IPS-15b (cell line): ENCODE measurements around the gene C1RL.

Experiments
- H3K27me3 ChIP-seq: one replicate; pipeline ENCODE4 v1.6.1; 2013; ENCODE audit warnings: low read length; ENCODE audit not compliant: control insufficient read depth, insufficient read depth
- H3K36me3 ChIP-seq: one replicate; pipeline ENCODE4 v1.6.1; 2013; ENCODE audit warnings: low read length; ENCODE audit not compliant: control insufficient read depth, insufficient read depth
- H3K4me1 ChIP-seq: one replicate; pipeline ENCODE4 v1.6.1; 2013; ENCODE audit warnings: mild to moderate bottlenecking, low read length; ENCODE audit not compliant: control insufficient read depth, insufficient read depth
- H3K4me3 ChIP-seq: one replicate; pipeline ENCODE4 v1.5.1; 2013; ENCODE audit warnings: low read depth, low read length
- H3K9ac ChIP-seq: one replicate; pipeline ENCODE4 v1.6.1; 2013; ENCODE audit warnings: low read depth, mild to moderate bottlenecking, low read length
- H3K9me3 ChIP-seq: one replicate; pipeline ENCODE4 v1.6.1; 2013; ENCODE audit warnings: mild to moderate bottlenecking, low read length; ENCODE audit not compliant: control insufficient read depth, insufficient read depth

The C1RL gene

DNA sequence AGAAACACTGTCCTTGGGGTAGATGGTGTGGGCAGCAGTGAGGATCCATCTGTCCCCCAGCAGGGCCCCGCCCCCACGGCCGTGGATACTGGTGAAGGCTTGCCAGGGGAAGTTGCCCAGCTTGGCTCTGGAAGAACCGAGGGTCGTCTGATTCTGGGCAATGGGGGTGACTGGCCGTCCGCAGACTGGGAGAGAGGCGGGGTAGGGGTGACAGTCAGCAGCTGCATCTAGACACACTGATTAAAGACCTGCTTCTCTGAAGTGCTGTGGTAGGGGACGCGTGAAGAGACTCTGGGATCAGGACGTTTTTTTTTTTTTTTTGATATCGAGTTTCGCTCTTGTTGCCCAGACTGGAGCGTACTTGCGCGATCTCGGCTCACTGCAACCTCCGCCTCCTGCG, 12.0 kb downstream of the C1RL start:
- no peaks in the 10 kb centered on the region for H3K9me3 ChIP-seq
- H3K36me3 ChIP-seq, result peaks cover 6% of the 10 kb centered on the region
- peaks cover 8% of the 10 kb centered on the region for H3K4me1 ChIP-seq
- H3K4me3 ChIP-seq, result no peak overlapping the region
- H3K27me3 ChIP-seq, result no peaks in the 10 kb centered on the region
- no peak overlapping the region for H3K9ac ChIP-seq

DNA sequence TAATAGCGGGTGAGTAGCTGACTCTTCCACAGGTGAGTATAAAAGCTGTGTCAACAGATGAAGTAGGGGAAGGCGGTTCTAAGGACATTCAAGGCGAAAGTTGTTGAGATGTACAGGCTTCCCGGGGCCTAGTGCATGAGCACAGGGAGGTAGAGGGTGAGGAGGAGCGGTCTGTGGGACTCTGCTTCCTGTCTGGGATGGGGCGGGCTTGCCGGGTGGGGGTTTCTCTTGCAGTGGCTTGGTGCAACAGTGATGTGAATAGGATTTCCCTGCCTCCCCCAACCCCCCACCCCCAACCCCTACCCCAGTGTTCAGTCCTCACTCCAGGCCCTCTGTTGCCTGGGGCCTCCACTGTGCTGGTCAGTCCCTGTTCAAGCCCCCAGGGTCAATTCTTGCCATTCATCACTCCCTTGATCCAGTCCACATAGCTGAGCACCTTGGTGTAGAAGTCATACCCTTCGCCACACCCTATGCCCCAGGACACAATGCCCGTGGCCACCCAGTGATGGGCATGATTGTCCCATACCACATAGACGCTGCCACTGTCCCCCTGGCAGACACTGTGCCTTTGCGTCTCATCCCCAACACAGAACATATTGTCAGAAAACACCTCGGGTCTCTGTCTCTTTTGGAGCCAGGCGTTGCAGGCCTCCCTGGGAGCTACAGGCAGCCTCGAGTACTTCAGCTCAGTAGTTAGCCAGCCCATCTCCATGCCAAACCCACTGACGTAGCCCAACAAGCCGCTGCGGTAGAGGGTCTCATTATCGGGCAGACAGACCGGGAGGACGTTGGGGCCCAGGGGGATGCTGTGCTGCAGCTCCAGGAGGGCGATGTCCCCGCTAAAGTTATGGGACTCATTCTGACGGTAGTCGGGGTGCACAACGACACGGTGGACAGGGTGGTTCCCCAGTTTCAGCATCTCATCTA, 12.7 kb downstream of the C1RL start:
- Histone ChIP-seq H3K27me3 (no peaks in the 10 kb centered on the region), H3K4me3 (no peak overlapping the region), H3K9me3 (no peaks in the 10 kb centered on the region), H3K9ac (no peak overlapping the region), H3K4me1 (peaks cover 9% of the 10 kb centered on the region), H3K36me3 (peaks cover 6% of the 10 kb centered on the region)

DNA sequence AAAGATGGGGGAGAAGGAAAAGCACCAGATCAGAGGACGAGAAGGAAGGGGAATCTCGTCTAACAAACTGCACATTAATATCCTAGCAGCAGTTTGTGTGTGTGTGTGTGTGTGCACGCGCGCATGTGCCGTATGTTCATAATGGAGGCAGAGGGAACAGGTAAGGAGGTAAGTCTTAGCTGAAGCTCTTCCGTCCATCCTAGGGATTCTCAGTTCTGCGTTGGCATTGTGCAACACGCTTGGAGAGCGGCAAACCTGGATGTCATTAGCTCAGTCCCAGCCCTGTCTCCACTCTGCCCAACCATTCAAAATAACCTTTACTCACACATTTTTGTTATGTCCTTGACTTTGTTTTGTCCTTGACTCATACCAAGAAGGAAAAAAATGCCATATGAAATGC, 15.1 kb downstream of the C1RL start:
- Histone ChIP-seq H3K4me1 (peaks cover 19% of the 10 kb centered on the region), H3K9ac (no peak overlapping the region), H3K27me3 (no peaks in the 10 kb centered on the region), H3K36me3 (no peaks in the 10 kb centered on the region), H3K9me3 (no peaks in the 10 kb centered on the region), H3K4me3 (no peak overlapping the region)

DNA sequence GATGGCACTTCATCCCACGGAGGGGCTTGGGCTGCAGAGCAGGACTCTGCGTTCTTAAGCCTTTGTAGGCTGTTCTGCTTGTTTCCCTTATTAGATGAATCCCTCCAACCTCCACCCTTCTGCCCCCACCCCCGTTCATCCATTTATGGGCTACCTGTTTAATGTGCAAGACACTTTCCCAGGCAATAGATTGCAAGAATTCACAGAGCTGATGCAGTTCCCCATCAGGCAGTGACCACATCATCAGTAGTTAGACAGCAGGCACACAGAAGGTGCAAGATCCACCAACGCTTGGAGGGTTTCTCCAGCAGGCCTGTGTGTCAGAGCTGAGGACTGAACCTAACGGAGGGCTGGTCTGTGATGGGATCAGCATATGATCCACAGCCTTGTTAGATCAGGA, 15.5 kb downstream of the C1RL start:
- peaks cover 19% of the 10 kb centered on the region for H3K4me1 ChIP-seq
- H3K36me3 ChIP-seq, result no peaks in the 10 kb centered on the region
- no peaks in the 10 kb centered on the region for H3K27me3 ChIP-seq
- no peak overlapping the region for H3K9ac ChIP-seq
- H3K9me3 ChIP-seq, result no peaks in the 10 kb centered on the region
- no peak overlapping the region for H3K4me3 ChIP-seq

DNA sequence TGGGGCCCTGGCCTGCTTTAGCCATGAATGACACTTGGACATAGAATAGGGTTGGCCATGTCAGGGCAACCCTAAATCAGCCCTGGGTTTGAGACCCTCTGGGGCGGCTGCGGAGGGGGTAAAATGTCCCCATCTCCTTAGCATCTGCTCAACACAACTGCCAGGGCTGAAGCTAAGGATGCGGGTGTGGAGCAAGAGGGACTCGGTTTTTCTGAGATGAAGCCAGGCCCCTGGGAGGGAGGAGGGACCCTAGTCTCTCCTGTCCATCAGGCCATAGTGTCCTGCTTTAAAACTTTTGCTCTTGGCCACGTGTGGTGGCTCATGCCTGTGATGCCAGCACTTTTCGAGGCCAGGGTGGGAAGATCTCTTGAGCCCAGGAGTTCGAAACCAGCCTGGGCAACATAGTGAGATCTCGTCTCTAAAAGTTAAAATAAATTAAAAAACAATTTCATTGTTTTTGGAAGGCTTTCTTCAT, 16.0 kb downstream of the C1RL start:
- H3K4me1 ChIP-seq, result peaks cover 19% of the 10 kb centered on the region
- no peaks in the 10 kb centered on the region for H3K27me3 ChIP-seq
- no peaks in the 10 kb centered on the region for H3K36me3 ChIP-seq
- H3K4me3 ChIP-seq, result no peak overlapping the region
- H3K9ac ChIP-seq, result no peak overlapping the region
- H3K9me3 ChIP-seq, result no peaks in the 10 kb centered on the region

DNA sequence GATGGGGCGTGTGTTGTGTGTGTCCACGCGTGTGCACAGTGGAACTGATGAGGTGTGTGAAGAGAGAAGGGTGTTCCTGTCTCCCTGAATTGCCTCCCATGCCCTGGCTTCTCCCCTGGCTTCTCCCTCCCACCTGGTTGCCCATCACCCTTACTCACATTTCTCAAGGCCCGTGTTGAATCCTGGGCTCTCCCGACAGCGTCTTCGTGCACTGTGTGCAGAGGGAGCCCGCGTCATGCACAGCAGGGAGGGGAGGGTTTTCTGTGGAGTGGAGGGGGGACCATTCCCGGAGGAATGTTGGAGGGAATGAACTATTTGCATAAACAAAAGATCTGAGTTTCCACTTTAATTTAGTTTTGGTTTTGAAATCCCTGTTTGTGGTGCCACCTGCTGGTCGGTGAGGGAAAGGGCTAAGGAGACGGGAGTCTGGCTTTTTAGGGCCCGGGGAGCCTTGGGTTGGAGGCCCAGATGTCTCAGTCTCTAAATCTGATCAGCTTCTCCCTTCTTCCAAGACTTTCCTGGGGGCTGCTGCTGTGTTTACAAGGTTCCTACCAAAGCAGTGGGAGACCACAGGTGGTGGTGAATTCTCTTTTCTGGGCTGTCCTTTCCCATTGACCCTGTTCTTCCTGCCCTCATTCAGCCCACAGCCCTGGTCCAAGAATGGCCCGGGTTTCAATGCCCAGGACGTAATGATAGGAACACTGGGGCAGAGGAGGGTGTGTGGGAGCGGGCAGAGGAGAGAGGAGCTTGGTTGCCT, 16.6 kb downstream of the C1RL start, which contains the start of gene C1R:
Gene C1R (minus strand): TSS at position 217 of the 757 bp plus-strand sequence. CDS start 57 bp downstream, at position 160.
- Histone ChIP-seq H3K9me3 (no peaks in the 10 kb centered on the region), H3K4me1 (peaks cover 19% of the 10 kb centered on the region), H3K9ac (no peak within 1 kb of the TSS), H3K36me3 (no peaks in the 10 kb centered on the region), H3K27me3 (no peaks in the 10 kb centered on the region), H3K4me3 (peak within 1 kb of the TSS; percentile 41)

DNA sequence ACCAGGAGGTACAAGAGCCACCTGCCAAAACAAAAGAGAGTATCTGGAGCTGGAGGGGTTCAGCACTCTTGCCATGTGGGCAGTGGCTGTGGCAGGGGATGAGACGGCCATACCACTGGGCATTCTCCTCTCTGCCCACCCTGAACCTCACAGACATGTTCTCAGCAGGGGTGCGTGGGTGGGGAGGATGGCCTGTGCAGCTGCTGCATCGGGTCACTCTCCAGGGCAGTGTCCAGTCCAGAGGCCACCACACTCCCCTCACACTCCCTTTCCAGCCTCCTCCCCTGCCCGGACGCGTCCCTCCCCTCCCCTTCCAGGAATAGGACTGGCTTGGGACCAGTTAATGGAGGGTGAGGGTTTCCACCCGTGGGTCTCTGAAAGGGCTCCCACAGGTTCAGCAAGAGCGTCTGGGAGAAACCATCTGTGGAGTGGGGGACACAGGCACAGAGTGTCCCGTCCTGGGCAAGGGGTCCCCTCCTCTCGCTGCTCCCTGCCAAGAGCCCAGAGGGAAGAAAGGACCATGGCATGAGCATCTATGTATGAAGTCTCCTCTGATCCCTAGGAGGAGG, 17.3 kb downstream of the C1RL start:
- Histone ChIP-seq H3K27me3 (no peaks in the 10 kb centered on the region), H3K4me3 (peak overlapping the region; percentile 41), H3K9me3 (no peaks in the 10 kb centered on the region), H3K4me1 (peaks cover 19% of the 10 kb centered on the region), H3K9ac (no peak overlapping the region), H3K36me3 (no peaks in the 10 kb centered on the region)

DNA sequence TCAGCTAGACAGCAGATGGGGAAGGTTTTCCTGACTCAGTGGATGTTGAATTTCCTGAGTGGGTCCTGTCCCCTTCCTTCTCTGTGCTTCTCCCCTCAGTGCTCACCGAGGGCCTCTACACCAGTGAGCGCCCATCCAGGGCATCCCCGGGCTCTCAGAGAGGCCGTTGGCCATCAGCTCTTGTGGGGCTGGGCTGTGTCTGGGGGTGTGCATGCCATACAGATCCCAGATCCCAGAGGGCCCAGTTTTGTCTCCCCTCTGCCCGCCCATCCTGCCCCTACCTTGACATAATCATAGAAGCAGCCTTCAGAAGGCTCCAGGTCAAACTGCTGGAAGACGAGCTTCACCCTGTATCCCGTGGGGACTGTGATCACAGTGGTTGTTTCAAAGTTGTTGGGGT, 17.8 kb downstream of the C1RL start:
- Histone ChIP-seq H3K4me1 (peaks cover 19% of the 10 kb centered on the region), H3K9ac (no peak overlapping the region), H3K4me3 (no peak overlapping the region)

DNA sequence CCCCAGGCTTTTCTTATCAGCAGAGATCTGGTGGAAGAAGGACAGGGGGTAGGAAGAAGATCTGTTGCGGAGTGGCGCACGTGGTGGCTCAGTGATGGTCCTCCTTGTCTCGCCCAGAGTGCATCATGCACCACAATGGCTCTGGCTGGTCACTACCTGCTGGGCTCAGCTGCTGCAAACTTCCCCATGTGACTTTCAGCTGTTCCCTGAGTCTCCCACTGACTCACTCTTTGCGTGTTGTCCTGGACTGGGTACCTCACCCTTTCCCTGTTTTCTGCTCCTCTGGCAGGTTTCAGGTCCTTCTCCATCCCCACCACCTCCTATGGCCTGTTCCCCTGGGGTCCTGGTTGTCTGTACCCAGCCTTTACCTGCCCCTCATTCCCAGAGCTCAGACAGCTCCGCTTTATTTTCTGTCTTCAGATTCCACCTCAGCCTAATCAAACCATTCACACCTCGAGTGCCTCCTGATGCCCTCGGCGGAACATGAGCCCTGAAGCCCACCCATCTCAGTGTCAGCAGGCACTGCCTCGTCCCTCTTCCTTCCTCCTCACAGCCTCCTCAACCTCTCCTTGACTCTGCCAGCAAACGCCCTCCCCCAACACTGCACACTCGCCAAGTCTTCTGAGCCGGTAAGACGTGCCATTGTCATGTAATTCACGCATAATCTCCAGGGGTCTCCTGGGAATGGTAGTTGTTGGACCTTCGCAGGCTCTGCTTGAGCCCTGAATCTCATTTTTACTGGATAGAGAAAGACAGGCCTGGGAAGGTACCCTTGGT, 18.6 kb downstream of the C1RL start:
- Histone ChIP-seq H3K9ac (peak overlapping the region; percentile 4), H3K4me1 (peaks cover 14% of the 10 kb centered on the region), H3K9me3 (no peaks in the 10 kb centered on the region), H3K27me3 (no peaks in the 10 kb centered on the region), H3K4me3 (no peak overlapping the region), H3K36me3 (no peaks in the 10 kb centered on the region)

More for the DNA sequence above, 17.8 kb downstream of the C1RL start:
- Histone ChIP-seq H3K9me3 (no peaks in the 10 kb centered on the region), H3K27me3 (no peaks in the 10 kb centered on the region), H3K36me3 (no peaks in the 10 kb centered on the region)

DNA sequence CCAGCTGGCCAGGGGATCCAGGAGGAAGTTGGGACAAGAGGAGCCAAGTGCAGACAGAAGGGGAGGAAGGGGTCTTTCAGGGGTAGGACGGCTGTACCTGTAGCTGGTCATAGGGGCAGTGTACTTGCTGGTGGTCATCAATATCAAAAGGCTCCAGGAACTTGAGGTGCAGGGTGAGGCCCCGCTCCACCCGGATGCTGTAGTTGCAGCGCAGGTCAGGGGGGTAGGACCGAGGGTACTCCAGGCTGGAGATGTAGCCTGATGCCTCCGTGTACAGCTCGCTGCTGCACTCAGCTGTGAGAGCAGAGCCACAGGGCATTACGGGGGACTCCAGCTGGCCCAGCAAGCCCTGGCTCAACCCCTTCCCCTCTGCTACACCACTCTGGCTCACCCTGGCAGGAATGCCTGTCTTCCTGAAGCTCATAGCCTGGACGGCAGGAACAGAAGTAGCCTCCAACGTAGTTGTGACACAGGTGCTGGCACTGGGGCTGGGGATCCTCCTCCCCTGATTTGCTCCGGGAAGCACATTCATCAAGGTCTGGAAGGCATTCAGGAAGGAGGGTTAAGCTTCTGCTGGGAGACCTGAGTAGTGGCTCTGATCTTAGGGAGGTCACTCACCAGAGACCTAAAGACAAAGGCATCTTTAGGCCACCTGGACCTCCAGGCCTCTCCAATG, 19.7 kb downstream of the C1RL start:
- Histone ChIP-seq H3K4me1 (peaks cover 12% of the 10 kb centered on the region), H3K36me3 (peaks cover 6% of the 10 kb centered on the region), H3K27me3 (no peaks in the 10 kb centered on the region), H3K9ac (no peak overlapping the region), H3K4me3 (no peak overlapping the region), H3K9me3 (no peaks in the 10 kb centered on the region)
